Pons (tissue), 1 donor: ENCODE results near the gene MNX1.

Source experiments
- DNase-seq: peaks from one replicate; pipeline ENCODE4 v3.0.0-alpha.2; 2016; ENCODE audit warnings: low spot score

MNX1 gene

DNA sequence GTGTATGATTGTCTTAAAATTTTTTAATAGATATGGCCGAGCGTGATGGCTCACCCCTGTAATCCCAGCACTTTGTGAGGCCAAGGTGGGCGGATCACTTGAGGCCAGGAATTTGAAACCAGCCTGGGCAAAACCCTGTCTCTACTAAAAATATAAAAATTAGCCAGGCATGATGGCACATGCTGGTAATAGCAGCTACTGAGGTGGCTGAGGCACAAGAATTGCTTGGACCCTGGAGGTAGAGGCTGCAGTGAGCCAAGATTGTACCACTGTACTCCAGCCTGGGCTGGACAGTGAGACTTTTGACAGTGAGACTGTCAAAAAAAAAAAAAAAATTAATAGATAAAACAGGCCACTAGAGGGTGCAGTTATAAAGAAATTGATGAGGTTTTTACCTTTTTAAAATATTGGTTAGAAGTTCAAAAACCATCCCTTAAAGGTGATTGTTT is 40.5 kb downstream of the MNX1 start:
- no peak for DNase-seq

DNA sequence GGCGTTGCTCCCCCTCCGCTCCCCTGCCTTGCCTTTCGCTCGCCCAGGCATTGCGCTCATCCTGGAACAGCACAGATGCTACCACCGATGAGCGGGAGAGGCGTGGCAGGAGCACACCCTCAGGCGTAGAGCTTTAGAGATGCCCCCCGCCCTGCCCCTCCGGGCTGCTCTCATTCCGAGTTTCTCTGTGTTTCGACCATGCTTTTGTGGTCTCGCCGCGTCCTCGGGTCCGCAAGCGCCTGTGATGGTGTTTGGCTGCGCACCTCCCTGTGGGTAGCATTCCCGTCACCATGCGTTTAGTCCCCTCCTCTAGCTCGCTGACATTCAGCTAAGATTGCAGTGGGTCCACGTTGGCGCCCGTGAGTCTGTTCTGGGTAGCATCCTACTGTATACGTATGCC is 42.3 kb downstream of the MNX1 start:
- DNase-seq, result no peak

DNA sequence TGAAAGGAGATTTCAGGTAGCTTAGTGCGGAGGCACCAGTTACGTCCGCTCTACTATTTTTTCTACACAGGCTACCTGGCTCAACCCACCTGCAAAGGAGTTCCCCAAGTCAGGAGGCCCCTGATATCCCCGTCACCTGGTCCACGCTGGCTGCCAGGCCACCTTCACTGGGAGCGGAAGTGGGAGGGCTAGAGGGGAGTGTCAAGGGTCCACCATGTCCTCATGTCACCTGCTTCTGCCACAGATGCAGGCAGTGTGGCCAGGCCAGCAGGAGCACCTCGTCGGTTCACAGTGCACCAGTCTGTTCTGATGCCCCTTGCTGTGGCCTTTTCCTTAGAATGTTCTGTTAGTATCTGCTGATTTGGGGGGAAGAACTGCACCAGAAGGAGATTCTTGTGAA is 44.1 kb downstream of the MNX1 start:
- DNase-seq, result no peak

DNA sequence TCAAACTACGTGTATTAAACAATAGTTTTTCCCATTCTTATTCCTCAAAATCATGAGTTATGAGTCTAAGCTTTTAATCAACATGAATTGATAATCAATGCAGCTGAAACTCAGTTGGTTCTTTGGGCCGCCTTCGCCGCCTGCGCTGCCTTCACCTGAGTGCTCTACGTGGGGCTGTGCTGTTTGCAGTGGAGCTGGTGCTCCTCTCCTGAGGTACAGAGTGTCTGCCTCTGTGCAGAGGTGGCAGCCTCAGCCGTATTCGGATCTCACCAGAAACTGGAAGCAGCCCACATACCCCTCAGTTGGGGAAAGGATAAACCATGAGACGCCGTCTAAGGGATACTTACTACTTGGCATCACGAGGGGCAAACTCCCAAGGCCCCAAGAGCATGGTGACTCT is 45.5 kb downstream of the MNX1 start:
- no peak for DNase-seq

DNA sequence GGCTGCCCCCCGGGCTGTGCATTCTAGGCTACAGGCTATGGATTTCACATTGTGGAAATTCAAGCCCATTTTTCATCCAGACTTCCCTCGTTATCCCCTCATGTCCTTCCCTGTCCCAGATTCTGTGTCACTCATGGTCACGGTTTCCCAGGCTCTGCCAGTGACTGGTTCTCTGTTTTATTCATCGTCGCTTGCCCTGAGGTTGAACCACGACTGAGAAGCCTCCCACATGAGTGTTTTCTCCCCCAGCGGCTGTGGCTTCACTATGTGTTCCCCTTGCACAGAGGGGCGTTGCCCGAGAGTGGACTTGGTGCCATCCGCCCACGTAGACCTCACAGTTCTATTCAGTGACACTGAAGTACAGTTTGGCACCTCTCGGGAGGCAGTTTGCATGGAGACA is 47.0 kb downstream of the MNX1 start:
- DNase-seq, result no peak

DNA sequence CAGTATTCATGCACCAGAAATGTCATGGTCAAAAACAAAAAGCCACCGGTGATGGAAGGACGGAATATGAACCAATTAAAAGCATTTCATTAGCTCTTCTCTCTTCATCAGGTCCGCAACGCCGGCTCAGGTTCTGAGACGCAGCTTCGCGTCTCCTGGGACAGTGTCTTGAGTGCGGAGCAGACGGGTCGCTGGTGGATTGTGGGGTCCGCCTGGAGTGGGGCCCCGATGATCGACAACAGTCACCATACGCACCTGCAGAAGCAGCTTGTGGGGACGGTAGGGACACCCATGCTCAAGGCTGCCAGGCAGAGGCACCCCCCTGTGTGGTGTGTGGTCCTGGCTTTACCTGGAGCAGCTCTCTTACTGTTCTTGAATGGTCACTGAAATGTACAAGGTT is 47.6 kb downstream of the MNX1 start:
- no peak for DNase-seq

DNA sequence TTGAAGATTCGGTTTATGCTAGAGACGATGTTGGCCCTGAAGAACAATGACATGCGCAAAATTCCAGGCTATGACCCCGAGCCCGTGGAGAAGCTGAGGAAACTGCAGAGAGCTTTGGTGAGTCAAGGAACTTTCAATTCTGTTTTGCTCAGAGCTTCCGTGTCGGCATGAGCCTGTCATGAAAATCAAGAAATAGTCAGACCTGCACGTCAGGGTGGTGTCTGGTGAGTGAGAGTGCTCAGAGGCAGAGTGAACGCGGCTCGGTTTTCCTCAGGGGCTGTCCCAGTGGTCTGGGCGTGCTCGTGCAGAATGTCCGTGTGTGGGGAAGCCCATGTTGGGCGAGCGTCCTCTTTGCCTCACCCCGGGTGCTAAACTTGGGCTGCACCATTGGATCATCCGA is 48.3 kb downstream of the MNX1 start:
- no peak for DNase-seq

DNA sequence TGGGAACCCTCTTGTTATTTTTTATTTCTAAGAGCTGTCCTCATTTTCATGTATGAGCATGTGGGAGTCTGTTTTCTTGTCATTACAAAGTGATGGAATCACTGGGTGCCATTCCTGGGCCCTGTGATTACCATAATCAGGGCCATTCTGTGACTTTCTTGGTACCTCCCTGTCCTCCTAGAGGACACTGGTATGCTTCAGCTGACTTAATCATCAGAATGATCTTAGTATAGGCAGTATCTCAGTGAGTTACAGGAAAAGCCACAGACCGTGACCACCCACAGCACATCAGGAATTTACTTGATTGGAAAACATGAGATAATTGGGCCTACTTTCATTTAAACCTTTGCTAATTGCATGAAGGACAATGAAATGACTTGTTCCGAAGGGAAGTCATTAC is 53.7 kb downstream of the MNX1 start:
- no peak for DNase-seq

DNA sequence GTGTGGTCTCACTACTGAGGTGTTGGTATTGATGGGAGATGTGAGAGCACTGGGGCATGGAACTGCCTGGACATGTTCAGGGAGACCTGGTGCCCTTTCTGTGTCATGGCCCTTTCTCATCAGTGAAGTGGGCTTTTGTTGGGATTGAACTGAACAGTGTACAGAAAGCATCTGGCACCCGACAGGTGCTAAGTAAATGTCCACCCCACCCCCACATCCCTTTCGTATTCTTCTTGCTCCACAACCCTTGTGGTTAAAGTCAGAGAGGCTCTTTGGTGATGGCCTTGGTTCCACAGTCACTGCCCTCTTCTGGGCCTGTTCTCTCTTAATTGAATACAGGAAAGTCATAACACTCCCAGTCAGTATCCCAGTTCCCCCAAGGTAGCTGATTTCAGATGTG is 55.5 kb downstream of the MNX1 start:
- DNase-seq, result no peak
